Liver (tissue), 9 donors: ENCODE measurements around the gene SSNA1. TPM values are rescaled to one million over a fixed set of nuclear protein-coding genes. Genes with fewer than 3 reads are reported as not detected.

Experiments used
- DNase-seq: peaks from one replicate; pipeline ENCODE4 v3.0.0-alpha.2; 2017; ENCODE audit warnings: low spot score
- H3K27ac ChIP-seq, 2 donors: one replicate each; pipeline ENCODE4 v1.7.0; 2013; ENCODE audit warnings: inconsistent platforms in 2 of 2, low read length in 2 of 2, control low read depth in 1 of 2, low read depth in 1 of 2, mild to moderate bottlenecking in 1 of 2
- H3K27me3 ChIP-seq, 4 donors: one replicate each; pipeline versions ENCODE4 v1.6.1 to v1.7.0; 2013; ENCODE audit warnings: low read length in 3 of 4, inconsistent platforms in 1 of 4, mild to moderate bottlenecking in 1 of 4, moderate library complexity in 1 of 4; ENCODE audit not compliant: control insufficient read depth in 4 of 4, insufficient read depth in 4 of 4
- H3K36me3 ChIP-seq, 4 donors: one replicate each; pipeline versions ENCODE4 v1.6.1 to v1.7.0; 2013; ENCODE audit warnings: low read length in 3 of 4, mild to moderate bottlenecking in 3 of 4, low read depth in 1 of 4, moderate library complexity in 1 of 4; ENCODE audit not compliant: control insufficient read depth in 4 of 4, insufficient read depth in 3 of 4
- H3K4me1 ChIP-seq, 4 donors: one replicate each; pipeline versions ENCODE4 v1.6.1 to v1.7.0; 2013; ENCODE audit warnings: low read length in 3 of 4, mild to moderate bottlenecking in 3 of 4, moderate library complexity in 1 of 4; ENCODE audit not compliant: control insufficient read depth in 4 of 4, insufficient read depth in 4 of 4
- H3K4me3 ChIP-seq, 3 donors: one replicate each; pipeline versions ENCODE4 v1.6.1 to v1.7.0; 2013; ENCODE audit warnings: low read length in 3 of 3, control low read depth in 1 of 3, low read depth in 1 of 3, mild to moderate bottlenecking in 1 of 3
- H3K9ac ChIP-seq, 2 donors: one replicate each; pipeline ENCODE4 v1.7.0; 2013; ENCODE audit warnings: low read length in 2 of 2, mild to moderate bottlenecking in 2 of 2, moderate library complexity in 2 of 2, control low read depth in 1 of 2, low read depth in 1 of 2
- H3K9me3 ChIP-seq, 4 donors: one replicate each; pipeline versions ENCODE4 v1.6.1 to v1.7.0; 2013; ENCODE audit warnings: low read length in 3 of 4; ENCODE audit not compliant: control insufficient read depth in 4 of 4
- EGR1 ChIP-seq, 2 donors: IDR thresholded peaks; 2 replicates each; pipeline ENCODE4 v1.6.1; 2016 to 2018; ENCODE audit warnings: antibody characterized with exemption in 2 of 2, low read depth in 2 of 2
- GABPA ChIP-seq, 2 donors: IDR thresholded peaks in 1 of 2; conservative IDR thresholded peaks in 1 of 2; 2 replicates each; pipeline ENCODE4 v1.6.1; 2016; ENCODE audit warnings: antibody characterized with exemption in 2 of 2, mild to moderate bottlenecking in 1 of 2, moderate library complexity in 1 of 2
- HNF4G ChIP-seq: IDR thresholded peaks from 2 replicates; pipeline ENCODE4 v1.6.1; 2016; ENCODE audit warnings: antibody characterized with exemption
- NR2F2 ChIP-seq: IDR thresholded peaks from 2 replicates; pipeline ENCODE4 v1.6.1; 2016; ENCODE audit warnings: antibody characterized with exemption
- RAD21 ChIP-seq, 2 donors: IDR thresholded peaks; 2 replicates each; pipeline ENCODE4 v1.6.1; 2016; ENCODE audit warnings: antibody characterized with exemption in 2 of 2, mild to moderate bottlenecking in 2 of 2
- REST ChIP-seq: IDR thresholded peaks from 2 replicates; pipeline ENCODE4 v1.6.1; 2016; ENCODE audit warnings: antibody characterized with exemption, mild to moderate bottlenecking
- RXRA ChIP-seq, 2 donors: IDR thresholded peaks; 2 replicates each; pipeline ENCODE4 v1.6.1; 2017 to 2018; ENCODE audit warnings: antibody characterized with exemption in 2 of 2, mild to moderate bottlenecking in 1 of 2
- SP1 ChIP-seq: IDR thresholded peaks from 2 replicates; pipeline ENCODE4 v1.6.1; 2018; ENCODE audit warnings: antibody characterized with exemption, mild to moderate bottlenecking
- YY1 ChIP-seq: IDR thresholded peaks from 2 replicates; pipeline ENCODE4 v1.6.1; 2016; ENCODE audit warnings: antibody characterized with exemption, mild to moderate bottlenecking
- WGBS: extraction: QIAGEN DNeasy Blood & Tissue Kit; methylation state at CpG from one replicate; pipeline ENCODE4 v1.1.7; 2013; 5-methylcytosine and 5-hydroxymethylcytosine counted together
- polyA plus RNA-seq, 2 donors: library from polyadenylated mRNA; stranded (reverse) in 1 of 2; unstranded in 1 of 2; fragments of 200-250 nt in 1 of 2; fragments of >200 nt in 1 of 2; fragmentation: Nextera tagmentation in 1 of 2; extraction: Ambion mirVana in 1 of 2; gene quantifications; one replicate each; pipeline versions ENCODE4 v1.2.1 to v1.2.3, GENCODE V29; 2013 to 2015
- total RNA-seq, 2 donors: library from RNA; depleted of rRNA; stranded (reverse); fragments of >200 nt; gene quantifications; one replicate each; pipeline ENCODE4 v1.2.3, GENCODE V29; 2014
- TF ChIP-seq, protein P1 (sequence below): IDR thresholded peaks from 2 replicates; pipeline ENCODE4 v1.6.1; 2016; ENCODE audit warnings: antibody characterized with exemption
- TF ChIP-seq, protein P2 (sequence below): IDR thresholded peaks from 2 replicates; pipeline ENCODE4 v1.6.1; 2016; ENCODE audit warnings: antibody characterized with exemption
- TF ChIP-seq, protein P3 (sequence below): IDR thresholded peaks from 2 replicates; pipeline ENCODE4 v1.6.1; 2016; ENCODE audit warnings: antibody characterized with exemption
- donor health status: healthy.
- donor health status: healthy.
- donor health status: healthy.
- donor health status: healthy.
- donor health status: healthy.

The SSNA1 gene
- total and polyA plus RNA-seq, 4 donors, result 29.8 to 44.2 (median 40.3) TPM

DNA sequence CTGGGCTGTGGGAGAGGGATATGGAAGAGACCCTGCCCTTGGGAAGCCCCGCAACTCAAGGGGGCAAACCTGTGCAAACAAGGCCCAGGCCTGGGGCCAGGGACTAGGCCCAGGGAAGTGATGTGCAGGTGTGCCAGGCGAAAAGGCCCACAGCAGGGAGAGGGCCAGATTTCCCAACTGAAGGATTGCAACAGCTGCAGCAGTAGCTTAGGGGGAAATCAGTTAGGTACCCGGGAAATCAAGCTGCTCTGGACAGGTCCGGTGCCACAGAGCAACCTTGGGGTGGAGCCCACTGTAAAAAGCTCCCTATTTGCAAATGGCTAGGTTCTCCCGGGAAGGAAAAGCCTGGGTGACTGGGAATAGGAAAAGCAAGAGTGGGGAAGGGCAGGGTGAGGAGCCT lies 39.1 kb upstream of the SSNA1 start:
- Histone ChIP-seq H3K4me1 (no peaks in the 10 kb centered on the region), H3K9ac (no peak overlapping the region), H3K4me3 (no peak overlapping the region), H3K27me3 (peaks cover 0 to 5% (median 3%) of the 10 kb centered on the region in 4 donors), H3K27ac (no peak overlapping the region), H3K9me3 (no peaks in the 10 kb centered on the region), H3K36me3 (no peaks in the 10 kb centered on the region)
- no peak for DNase-seq
- no peak for TF ChIP-seq REST
- TF ChIP-seq, protein P1, sequence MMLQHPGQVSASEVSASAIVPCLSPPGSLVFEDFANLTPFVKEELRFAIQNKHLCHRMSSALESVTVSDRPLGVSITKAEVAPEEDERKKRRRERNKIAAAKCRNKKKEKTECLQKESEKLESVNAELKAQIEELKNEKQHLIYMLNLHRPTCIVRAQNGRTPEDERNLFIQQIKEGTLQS, result no peak
- TF ChIP-seq GABPA (IDR thresholded peaks at IDR 0.05 in 1 of 2, conservative IDR thresholded peaks at IDR 0.05 in 1 of 2), result no peak
- TF ChIP-seq YY1, result no peak
- TF ChIP-seq RAD21 (IDR thresholded peaks at IDR 0.05), result no peak
- TF ChIP-seq, protein P2, sequence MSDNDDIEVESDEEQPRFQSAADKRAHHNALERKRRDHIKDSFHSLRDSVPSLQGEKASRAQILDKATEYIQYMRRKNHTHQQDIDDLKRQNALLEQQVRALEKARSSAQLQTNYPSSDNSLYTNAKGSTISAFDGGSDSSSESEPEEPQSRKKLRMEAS, result no peak
- TF ChIP-seq SP1, result no peak
- TF ChIP-seq, protein P3, sequence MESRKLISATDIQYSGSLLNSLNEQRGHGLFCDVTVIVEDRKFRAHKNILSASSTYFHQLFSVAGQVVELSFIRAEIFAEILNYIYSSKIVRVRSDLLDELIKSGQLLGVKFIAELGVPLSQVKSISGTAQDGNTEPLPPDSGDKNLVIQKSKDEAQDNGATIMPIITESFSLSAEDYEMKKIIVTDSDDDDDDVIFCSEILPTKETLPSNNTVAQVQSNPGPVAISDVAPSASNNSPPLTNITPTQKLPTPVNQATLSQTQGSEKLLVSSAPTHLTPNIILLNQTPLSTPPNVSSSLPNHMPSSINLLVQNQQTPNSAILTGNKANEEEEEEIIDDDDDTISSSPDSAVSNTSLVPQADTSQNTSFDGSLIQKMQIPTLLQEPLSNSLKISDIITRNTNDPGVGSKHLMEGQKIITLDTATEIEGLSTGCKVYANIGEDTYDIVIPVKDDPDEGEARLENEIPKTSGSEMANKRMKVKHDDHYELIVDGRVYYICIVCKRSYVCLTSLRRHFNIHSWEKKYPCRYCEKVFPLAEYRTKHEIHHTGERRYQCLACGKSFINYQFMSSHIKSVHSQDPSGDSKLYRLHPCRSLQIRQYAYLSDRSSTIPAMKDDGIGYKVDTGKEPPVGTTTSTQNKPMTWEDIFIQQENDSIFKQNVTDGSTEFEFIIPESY, result no peak
- TF ChIP-seq NR2F2, result no peak
- no peak for TF ChIP-seq EGR1 (IDR thresholded peaks at IDR 0.05; ENCODE audit: low read depth in 2 of 2)
- WGBS, result 79% methylated on average over 5 of the region's 5 CpGs

GRCh38 chr9:137149942-137150616 lies 38.4 kb upstream of the SSNA1 start:
- Histone ChIP-seq H3K9ac (no peak overlapping the region), H3K36me3 (no peaks in the 10 kb centered on the region), H3K27me3 (peaks cover 0 to 5% (median 3%) of the 10 kb centered on the region in 4 donors), H3K4me1 (no peaks in the 10 kb centered on the region), H3K9me3 (no peaks in the 10 kb centered on the region), H3K27ac (no peak overlapping the region), H3K4me3 (no peak overlapping the region)
- 56% methylated on average over 20 of the region's 20 CpGs for WGBS
- no peak for DNase-seq
- TF ChIP-seq, protein P3, result no peak
- no peak for TF ChIP-seq HNF4G
- TF ChIP-seq, protein P2, result no peak
- no peak for TF ChIP-seq RXRA (IDR thresholded peaks at IDR 0.05)
- TF ChIP-seq, protein P1, result no peak
- no peak for TF ChIP-seq NR2F2
- TF ChIP-seq SP1, result no peak
